Measurements from ENCODE around the gene CCDC134. TPM values are rescaled to one million over a fixed set of nuclear protein-coding genes. Genes with fewer than 3 reads are reported as not detected.

The CCDC134 gene
- total and polyA plus RNA-seq, 2 donors (not counting 3 experiments of a cell fraction or from before 2014, with no cell fraction given) = 4.5 to 8.4 TPM

GRCh38 chr22:41781507-41781906, 19.0 kb upstream of the CCDC134 start:
- POLR2A ChIA-PET = interaction anchor here (1.2 kb wide), 1 partner anchor 19 kb away, joined by 4 read pairs; the partner anchor contains the start of gene CCDC134

More at GRCh38 chr22:41781507-41781906, 19.0 kb upstream of the CCDC134 start:
- H3K4me3 ChIP-seq (replicated peaks in 1 of 3; ENCODE audit: insufficient read depth in 1 of 3, low read depth in 1 of 3, low read length in 3 of 3) = no peak overlapping the region
- TF ChIP-seq EZH2 (IDR thresholded peaks at IDR 0.05; ENCODE audit: borderline replicate concordance, low read depth, low read length, severe bottlenecking) = no peak
- TF ChIP-seq POLR2A (IDR thresholded peaks at IDR 0.05; ENCODE audit: low read depth, low read length) = no peak
- no peak for TF ChIP-seq MAX (IDR thresholded peaks at IDR 0.05; ENCODE audit: insufficient read depth, insufficient read length)
- no peak for TF ChIP-seq CTCF (IDR thresholded peaks at IDR 0.05; ENCODE audit: extremely low read depth in 1 of 2, insufficient read depth in 1 of 2, low read depth in 1 of 2, low read length in 2 of 2)
- no peaks in the 10 kb centered on the region for H4K20me1 ChIP-seq (replicated peaks; ENCODE audit: control insufficient read depth, extremely low read depth, insufficient read depth, low read length)
- no peaks in the 10 kb centered on the region for H3K36me3 ChIP-seq (ENCODE audit: control insufficient read depth in 2 of 2, extremely low read depth in 1 of 2, insufficient read depth in 2 of 2, low read length in 2 of 2)
- H3K4me2 ChIP-seq (ENCODE audit: insufficient read depth, low read length) = peak overlapping the region; percentile 31
- no peaks in the 10 kb centered on the region for H3K9me3 ChIP-seq (replicated peaks; ENCODE audit: control insufficient read depth, insufficient read depth, low read length)
- DNase-seq (ENCODE audit: low read depth, low spot score) (no peak), FAIRE-seq (no peak)
- dilution Hi-C loops (cut with MboI; ENCODE audit: extremely low pct_ligation_motif_present, low sequenced_read_pairs) = no loop called here
- peaks cover 10% of the 10 kb centered on the region for H3K4me1 ChIP-seq (ENCODE audit: control insufficient read depth, extremely low read depth, insufficient read depth, low read length)
- H3K27me3 ChIP-seq (ENCODE audit: control insufficient read depth in 2 of 2, insufficient read depth in 2 of 2, low read length in 2 of 2) = no peaks in the 10 kb centered on the region
- no peak overlapping the region for H3K27ac ChIP-seq (ENCODE audit: insufficient read depth, low read depth, low read length)
- no peaks in the 10 kb centered on the region for H3K79me2 ChIP-seq (ENCODE audit: control insufficient read depth, insufficient read depth, low read length)
- no peak overlapping the region for H3K9ac ChIP-seq (replicated peaks; ENCODE audit: extremely low read depth, insufficient read depth, low read length)
- H2AFZ ChIP-seq (ENCODE audit: low read depth, low read length) = peak overlapping the region; percentile 96
- H3K9me1 ChIP-seq (replicated peaks; ENCODE audit: control insufficient read depth, extremely low read depth, insufficient read depth, low read length) = no peaks in the 10 kb centered on the region
- TSS peak; percentile 24 for BruUV-seq (replicated peaks)
- intact Hi-C loops (cut with micrococcal nuclease) = loop anchor here (1.0 to 2.0 kb wide), 2 partner anchors 19 kb away; partner anchors contain the start of gene CCDC134
- CTCF ChIA-PET = interaction anchor here (0.8 to 2.0 kb wide), 11 partner anchors 14 to 144 kb away, joined by 3 to 24 read pairs (median 5); partner anchors contain the start of gene CCDC134
